GM21528 (cell line): ENCODE data around the gene UBE2D4.
A peak's percentile ranks its signal among the peaks of the same experiment; 100 is the strongest.
"Not testable (repeated sequence)": the region's sequence is repeated elsewhere in the genome, so short reads cannot be mapped to it uniquely, and the experiment has no call there.

Experiments used
- ATAC-seq: cut with Tn5 transposase; IDR thresholded peaks from one replicate; pipeline ENCODE4 v1.9.1; 2021; ENCODE audit warnings: mild to moderate bottlenecking, moderate library complexity; ENCODE audit not compliant: unreplicated experiment, low FRiP score

Gene UBE2D4

GRCh38 chr7:43960933-43961332, 34.7 kb downstream of the UBE2D4 start:
- ATAC-seq: no peak

- ATAC-seq: not testable (repeated sequence)
These were observed 40.2 kb downstream of the UBE2D4 start for GRCh38 chr7:43966392-43966791.

GRCh38 chr7:43968172-43969040, 42.2 kb downstream of the UBE2D4 start:
- ATAC-seq: not testable (repeated sequence)

DNA sequence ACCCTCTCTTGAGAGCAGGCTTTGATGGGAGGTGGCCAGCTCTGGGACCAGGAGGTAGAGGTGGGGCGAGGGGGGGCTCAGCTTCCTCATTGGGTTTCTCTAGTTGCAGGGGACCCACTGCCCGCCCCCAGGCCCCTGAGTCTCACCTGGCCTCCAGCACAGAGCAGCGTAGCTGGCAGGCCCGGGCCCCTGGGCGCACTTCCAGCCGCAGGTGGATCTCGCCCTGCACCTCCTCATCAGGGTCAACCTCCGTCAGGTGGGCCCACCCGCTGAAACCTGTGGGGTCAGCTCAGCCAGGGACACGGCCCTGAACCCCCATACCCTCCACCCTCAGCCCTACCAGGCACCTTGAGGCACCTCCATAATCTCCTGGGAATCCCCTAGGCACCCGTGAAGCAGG, 43.4 kb downstream of the UBE2D4 start:
- not testable (repeated sequence) for ATAC-seq

GRCh38 chr7:43970698-43971097, 44.5 kb downstream of the UBE2D4 start:
- not testable (repeated sequence) for ATAC-seq

DNA sequence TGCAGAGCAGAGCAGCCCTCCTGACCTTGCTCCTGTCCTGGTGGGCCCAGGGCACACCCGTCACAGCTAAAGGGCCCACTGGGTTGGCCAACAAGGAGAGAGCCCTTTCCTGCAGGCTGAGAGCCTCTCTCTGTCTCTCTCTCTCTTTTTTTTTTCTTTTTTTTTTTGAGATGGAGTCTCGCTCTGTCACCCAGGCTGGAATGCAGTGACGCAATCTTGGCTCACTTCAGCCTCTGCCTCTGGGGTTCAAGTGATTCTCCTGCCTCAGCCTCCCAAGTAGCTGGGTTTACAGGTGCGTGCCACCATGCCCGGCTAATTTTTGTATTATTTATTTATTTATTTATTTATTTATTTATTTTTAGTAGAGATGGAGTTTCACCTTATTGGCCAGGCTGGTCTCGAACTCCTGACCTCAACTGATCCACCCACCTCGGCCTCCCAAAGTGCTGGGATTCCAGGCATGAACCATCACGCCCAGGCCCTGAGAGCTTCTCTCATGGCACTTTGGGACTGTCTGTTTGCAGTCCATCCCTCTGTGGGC, 47.9 kb downstream of the UBE2D4 start:
- not testable (repeated sequence) for ATAC-seq

DNA sequence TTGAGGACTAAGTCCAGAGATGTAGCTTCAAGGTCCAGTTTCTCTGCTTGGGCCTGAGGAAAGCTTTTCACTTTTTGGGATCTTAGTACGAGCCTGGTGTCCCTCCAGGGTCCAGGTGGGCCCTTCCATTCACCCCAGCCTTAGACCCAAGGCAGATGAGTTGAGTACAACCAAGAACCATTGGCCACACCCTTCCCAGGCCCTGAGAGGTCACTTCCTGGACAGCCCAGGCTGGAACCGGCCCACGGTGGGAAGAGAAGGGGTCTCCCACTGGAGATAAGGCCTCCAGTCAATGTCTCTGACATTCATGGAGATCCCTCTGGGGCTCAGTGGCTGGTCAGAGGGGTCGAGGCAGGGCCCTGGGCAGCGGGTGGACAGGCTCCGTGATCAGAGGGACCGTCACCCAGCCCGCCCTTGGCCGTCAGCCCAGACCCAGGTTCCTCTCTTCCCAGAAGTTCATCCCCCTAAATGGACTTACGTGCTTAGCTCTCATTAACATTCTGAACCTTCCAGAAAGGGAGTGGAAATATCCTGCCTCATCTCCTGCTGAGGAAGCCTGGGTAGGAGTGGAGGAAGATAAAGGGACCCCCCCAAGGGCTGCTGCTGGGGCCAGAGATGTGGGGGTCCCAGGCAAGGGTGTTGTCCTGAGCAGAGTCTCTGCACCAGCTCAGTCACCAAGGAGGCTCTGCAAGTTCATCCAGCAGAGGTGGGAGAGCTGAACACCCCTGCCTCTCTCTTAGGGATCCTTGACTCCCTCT, 48.7 kb downstream of the UBE2D4 start:
- ATAC-seq: not testable (repeated sequence)

DNA sequence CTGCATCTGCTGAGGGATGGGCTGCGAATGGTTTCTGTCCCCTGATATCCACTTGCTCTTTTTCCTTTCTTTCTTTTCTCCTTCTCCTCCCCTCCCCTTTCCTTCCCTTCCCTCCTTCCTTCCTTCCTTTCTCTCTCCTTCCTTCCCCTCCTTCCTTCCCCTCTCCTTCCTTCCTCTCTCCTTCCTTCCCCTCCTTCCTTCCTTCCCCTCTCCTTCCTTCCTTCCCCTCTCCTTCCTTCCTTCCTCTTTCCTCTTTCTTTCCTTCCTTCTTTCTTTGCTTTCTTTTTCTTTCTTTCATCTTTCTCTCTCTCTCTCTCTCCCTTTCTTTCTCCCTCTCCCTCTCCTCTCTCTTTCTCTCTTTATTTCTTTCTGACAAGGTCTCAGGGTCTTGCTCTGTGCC, 51.3 kb downstream of the UBE2D4 start:
- no peak for ATAC-seq

DNA sequence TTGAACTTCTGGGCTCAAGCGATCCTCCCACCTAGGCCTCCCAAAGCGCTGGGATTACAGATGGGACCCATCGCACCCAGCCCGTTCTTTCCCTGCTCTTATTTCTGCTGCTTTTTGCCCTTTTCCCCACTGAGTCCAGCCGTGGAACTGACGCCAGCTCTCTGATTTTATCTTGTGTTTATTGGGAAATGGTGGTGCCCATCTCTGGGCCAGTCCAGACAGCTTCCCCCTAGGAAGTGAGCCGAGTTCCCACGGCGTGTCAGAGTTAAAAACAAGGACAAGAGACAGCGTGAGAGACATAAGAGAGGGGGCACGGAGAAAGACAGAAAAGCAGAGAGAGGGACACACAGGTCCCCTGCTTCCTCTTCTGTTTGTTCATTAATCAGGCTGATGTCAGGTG, 51.9 kb downstream of the UBE2D4 start:
- ATAC-seq: not testable (repeated sequence)

- not testable (repeated sequence) for ATAC-seq
These were observed 56.6 kb downstream of the UBE2D4 start for GRCh38 chr7:43982848-43983247.

GRCh38 chr7:43983736-43984135, 57.5 kb downstream of the UBE2D4 start:
- not testable (repeated sequence) for ATAC-seq

- ATAC-seq: peak; percentile 52
These were observed 59.9 kb downstream of the UBE2D4 start for GRCh38 chr7:43985904-43986864.

GRCh38 chr7:43987476-43987875, 61.2 kb downstream of the UBE2D4 start:
- not testable (repeated sequence) for ATAC-seq

DNA sequence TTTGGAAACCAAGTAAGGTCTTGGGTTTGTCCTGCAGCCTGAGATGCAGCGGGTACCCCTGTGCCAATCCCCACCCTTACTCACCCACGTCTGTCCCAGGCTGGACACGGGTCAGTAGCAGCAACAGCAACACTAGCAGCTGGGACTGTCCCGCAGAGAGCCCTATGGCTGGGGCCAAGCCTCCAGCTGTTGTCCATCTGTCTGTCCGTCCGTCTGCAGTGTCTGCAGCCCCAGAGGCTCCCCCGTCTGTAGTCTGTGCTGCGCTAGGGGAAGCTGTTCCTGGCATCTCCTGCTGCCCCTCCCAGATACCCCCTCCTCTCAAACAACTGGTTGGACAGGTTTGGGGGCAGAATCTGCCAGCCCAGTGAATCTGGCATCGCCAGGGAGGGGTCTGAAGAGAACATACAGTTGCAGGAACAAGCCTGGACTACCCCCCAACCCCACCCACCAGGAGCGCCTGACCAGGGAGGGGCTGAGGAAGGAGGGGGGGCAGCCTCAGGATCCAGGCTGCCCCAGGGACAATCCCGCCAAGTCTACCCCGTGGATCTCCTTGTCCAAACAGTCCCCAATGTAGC, 63.9 kb downstream of the UBE2D4 start:
- ATAC-seq: not testable (repeated sequence)

- not testable (repeated sequence) for ATAC-seq
These were observed 64.6 kb downstream of the UBE2D4 start for GRCh38 chr7:43990829-43991228.

DNA sequence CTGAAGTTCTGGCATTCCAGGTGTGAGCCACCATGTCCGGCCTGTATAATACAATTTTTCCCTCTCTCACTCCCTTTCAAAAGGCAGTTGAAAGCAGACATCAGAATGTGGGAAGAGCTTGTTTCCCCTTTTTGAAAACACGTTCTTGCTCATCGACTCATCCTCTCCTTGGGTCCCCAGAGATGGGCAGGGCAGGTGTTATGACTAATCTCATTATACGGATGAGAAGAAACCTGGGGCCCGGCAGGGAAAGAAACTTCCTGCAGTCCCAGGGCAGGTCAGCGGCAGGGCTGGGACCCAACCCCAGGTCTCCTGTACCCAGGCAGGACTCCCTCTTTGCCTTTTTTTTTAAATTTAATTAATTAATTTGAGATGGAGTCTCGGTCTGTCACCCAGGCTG, 66.7 kb downstream of the UBE2D4 start:
- ATAC-seq: peak; percentile 87

DNA sequence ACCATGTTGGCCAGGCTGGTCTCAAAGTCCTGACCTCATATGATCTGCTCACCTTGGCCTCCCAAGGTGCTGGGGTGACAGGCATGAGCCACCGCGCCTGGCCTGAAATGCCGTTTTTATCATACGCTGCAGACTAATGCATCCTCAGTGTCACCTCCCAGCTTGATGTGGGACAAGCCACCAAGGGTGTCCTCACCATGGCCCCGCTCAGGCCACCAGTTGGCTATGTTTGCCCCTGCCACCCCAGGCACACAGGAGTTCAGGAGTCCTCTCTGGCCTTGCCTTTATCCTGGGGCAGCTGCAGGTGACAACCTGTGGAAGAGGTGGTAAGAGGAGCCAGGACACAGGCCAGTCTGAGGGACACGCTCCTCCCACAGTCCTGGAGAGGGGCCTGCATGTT, 68.4 kb downstream of the UBE2D4 start:
- not testable (repeated sequence) for ATAC-seq

GRCh38 chr7:43997532-43997931, 71.3 kb downstream of the UBE2D4 start, which contains the start of gene SPDYE1:
SPDYE1 (plus strand) TSS chr7:43997897; CDS start chr7:43999950, 2,053 bp downstream.
- not testable (repeated sequence) for ATAC-seq
